ENCODE data around the gene GLG1.

The GLG1 gene

DNA sequence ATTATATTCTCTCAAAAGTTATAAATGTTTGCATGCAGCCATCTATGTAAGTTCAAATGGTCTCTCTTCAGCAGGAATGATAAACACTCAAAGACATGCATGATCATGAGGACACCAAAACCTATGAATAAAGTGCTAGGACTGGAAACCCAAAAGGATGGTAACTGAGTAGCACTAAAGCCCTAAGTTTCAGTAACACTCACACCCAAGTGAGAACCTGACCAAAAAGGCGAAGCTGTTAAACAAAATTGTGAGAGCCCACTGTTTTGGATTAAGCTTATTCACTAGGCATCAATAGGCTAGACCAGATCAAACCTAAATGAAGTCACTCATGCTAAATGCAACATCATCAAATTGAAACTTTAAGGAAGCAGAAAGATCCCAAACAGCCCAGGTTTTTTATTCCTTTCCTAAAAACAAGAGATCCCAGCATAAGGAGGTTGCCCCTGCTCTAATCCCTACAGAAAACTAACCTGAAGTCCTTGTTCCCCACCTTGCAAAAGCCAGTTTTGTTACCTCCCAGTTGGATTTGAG lies 42.4 kb downstream of the GLG1 start:
- H3K4me2 ChIP-seq (ENCODE audit: low read length): no peak overlapping the region
- H3K9me3 ChIP-seq (ENCODE audit: control insufficient read depth, insufficient read depth, low read length): no peaks in the 10 kb centered on the region
- H3K27me3 ChIP-seq (ENCODE audit: control insufficient read depth, low read length): no peaks in the 10 kb centered on the region
- H3K36me3 ChIP-seq (ENCODE audit: control insufficient read depth, low read length): no peaks in the 10 kb centered on the region
- H3K4me1 ChIP-seq (ENCODE audit: control insufficient read depth, low read length): no peaks in the 10 kb centered on the region
- no peaks in the 10 kb centered on the region for H3F3A ChIP-seq (ENCODE audit: control insufficient read depth, insufficient read depth)
- H3K27ac ChIP-seq (ENCODE audit: low read depth, low read length): no peak overlapping the region
- no peaks in the 10 kb centered on the region; the same call in 1 of the 2 replicates for H4K20me1 ChIP-seq (ENCODE audit: control insufficient read depth, insufficient read depth, low read depth, low read length)
- no peaks in the 10 kb centered on the region for H3K9me2 ChIP-seq (replicated peaks; ENCODE audit: control insufficient read depth, low read length)
- no peak for TF ChIP-seq EZH2phosphoT487 (IDR thresholded peaks at IDR 0.05; ENCODE audit: borderline replicate concordance, low read length)
- TF ChIP-seq, protein P1, sequence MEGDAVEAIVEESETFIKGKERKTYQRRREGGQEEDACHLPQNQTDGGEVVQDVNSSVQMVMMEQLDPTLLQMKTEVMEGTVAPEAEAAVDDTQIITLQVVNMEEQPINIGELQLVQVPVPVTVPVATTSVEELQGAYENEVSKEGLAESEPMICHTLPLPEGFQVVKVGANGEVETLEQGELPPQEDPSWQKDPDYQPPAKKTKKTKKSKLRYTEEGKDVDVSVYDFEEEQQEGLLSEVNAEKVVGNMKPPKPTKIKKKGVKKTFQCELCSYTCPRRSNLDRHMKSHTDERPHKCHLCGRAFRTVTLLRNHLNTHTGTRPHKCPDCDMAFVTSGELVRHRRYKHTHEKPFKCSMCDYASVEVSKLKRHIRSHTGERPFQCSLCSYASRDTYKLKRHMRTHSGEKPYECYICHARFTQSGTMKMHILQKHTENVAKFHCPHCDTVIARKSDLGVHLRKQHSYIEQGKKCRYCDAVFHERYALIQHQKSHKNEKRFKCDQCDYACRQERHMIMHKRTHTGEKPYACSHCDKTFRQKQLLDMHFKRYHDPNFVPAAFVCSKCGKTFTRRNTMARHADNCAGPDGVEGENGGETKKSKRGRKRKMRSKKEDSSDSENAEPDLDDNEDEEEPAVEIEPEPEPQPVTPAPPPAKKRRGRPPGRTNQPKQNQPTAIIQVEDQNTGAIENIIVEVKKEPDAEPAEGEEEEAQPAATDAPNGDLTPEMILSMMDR (IDR thresholded peaks at IDR 0.05; ENCODE audit: low read depth, low read length, poor library complexity, severe bottlenecking): no peak
- H3K4me3 ChIP-seq (ENCODE audit: low read length): no peak overlapping the region
- peaks cover 82% of the 10 kb centered on the region for H3K79me2 ChIP-seq (ENCODE audit: control insufficient read depth, low read length)

- Histone ChIP-seq H3K27me3 (ENCODE audit: control insufficient read depth, low read length) (no peaks in the 10 kb centered on the region), H3K4me1 (ENCODE audit: control insufficient read depth, low read length) (no peaks in the 10 kb centered on the region), H4K20me1 (ENCODE audit: control insufficient read depth, insufficient read depth, low read depth, low read length) (no peaks in the 10 kb centered on the region; the same call in 1 of the 2 replicates), H3K4me2 (ENCODE audit: low read length) (no peak overlapping the region), H3K4me3 (ENCODE audit: low read length) (no peak overlapping the region), H3K9me3 (ENCODE audit: control insufficient read depth, insufficient read depth, low read length) (no peaks in the 10 kb centered on the region), H3F3A (ENCODE audit: control insufficient read depth, insufficient read depth) (no peaks in the 10 kb centered on the region), H3K79me2 (ENCODE audit: control insufficient read depth, low read length) (peaks cover 75% of the 10 kb centered on the region), H3K9me2 (replicated peaks; ENCODE audit: control insufficient read depth, low read length) (no peaks in the 10 kb centered on the region), H3K27ac (ENCODE audit: low read depth, low read length) (no peak overlapping the region), H3K36me3 (ENCODE audit: control insufficient read depth, low read length) (no peaks in the 10 kb centered on the region)
- no peak for TF ChIP-seq EZH2phosphoT487 (IDR thresholded peaks at IDR 0.05; ENCODE audit: borderline replicate concordance, low read length)
- TF ChIP-seq, protein P1 (IDR thresholded peaks at IDR 0.05; ENCODE audit: low read depth, low read length, poor library complexity, severe bottlenecking): no peak
Measured at GRCh38 chr16:74563828-74564263, 43.1 kb downstream of the GLG1 start.

DNA sequence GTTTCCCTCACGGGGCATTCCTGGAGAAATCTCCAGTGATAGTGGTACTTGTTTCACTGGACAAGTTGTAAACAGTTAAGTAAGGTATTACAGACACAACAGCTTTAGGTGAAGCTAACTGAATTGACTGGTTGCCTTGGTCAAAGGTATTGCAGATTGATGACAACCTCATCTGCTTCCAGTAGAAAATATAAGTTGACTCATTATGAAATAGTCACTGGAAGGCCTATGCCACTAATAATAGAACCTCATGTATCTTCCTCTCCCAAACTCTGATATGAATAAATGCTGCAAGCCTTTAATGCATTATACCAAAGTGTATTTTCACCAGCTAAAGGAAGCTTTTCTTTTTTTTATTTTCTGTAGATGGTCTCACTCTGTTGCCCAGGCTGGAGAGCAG lies 44.8 kb downstream of the GLG1 start:
- peaks cover 61% of the 10 kb centered on the region for H3K79me2 ChIP-seq (ENCODE audit: control insufficient read depth, low read length)
- no peaks in the 10 kb centered on the region for H3K36me3 ChIP-seq (ENCODE audit: control insufficient read depth, low read length)
- H4K20me1 ChIP-seq (ENCODE audit: control insufficient read depth, insufficient read depth, low read depth, low read length): no peaks in the 10 kb centered on the region
- TF ChIP-seq, protein P1 (IDR thresholded peaks at IDR 0.05; ENCODE audit: low read depth, low read length, poor library complexity, severe bottlenecking): no peak
- TF ChIP-seq EZH2phosphoT487 (IDR thresholded peaks at IDR 0.05; ENCODE audit: borderline replicate concordance, low read length): no peak
- H3F3A ChIP-seq (ENCODE audit: control insufficient read depth, insufficient read depth): no peaks in the 10 kb centered on the region
- H3K4me1 ChIP-seq (ENCODE audit: control insufficient read depth, low read length): no peaks in the 10 kb centered on the region
- no peaks in the 10 kb centered on the region for H3K9me3 ChIP-seq (ENCODE audit: control insufficient read depth, insufficient read depth, low read length)
- H3K4me2 ChIP-seq (ENCODE audit: low read length): no peak overlapping the region
- no peaks in the 10 kb centered on the region for H3K9me2 ChIP-seq (replicated peaks; ENCODE audit: control insufficient read depth, low read length)
- no peak overlapping the region for H3K27ac ChIP-seq (ENCODE audit: low read depth, low read length)
- H3K4me3 ChIP-seq (ENCODE audit: low read length): no peak overlapping the region
- H3K27me3 ChIP-seq (ENCODE audit: control insufficient read depth, low read length): no peaks in the 10 kb centered on the region

Measured in DOHH2 (cell line).